OCI-LY7 (cell line): Measurements from ENCODE around the gene TMEM218. TPM values are rescaled to one million over a fixed set of nuclear protein-coding genes. Genes with fewer than 3 reads are reported as not detected.

ENCODE experiments used
- BruUV-seq: library from RNA; stranded (reverse); fragments of 400-500 nt; replicated peaks from 2 replicates; lab custom pipeline; 2021; lab: Mats Ljungman, UMichigan
- CTCF ChIA-PET: fragments of 300-600 bp; sonication (Branson Sonifier 250); formaldehyde crosslinking; loops from one replicate; lab custom pipeline; 2022; ENCODE audit warnings: antibody characterized with exemption; ENCODE audit not compliant: unreplicated experiment; lab: Charles Lee
- POLR2A ChIA-PET: fragments of 300-600 bp; sonication (Branson Sonifier 250); formaldehyde crosslinking; loops from one replicate; lab custom pipeline; 2022; ENCODE audit warnings: antibody characterized with exemption; lab: Charles Lee
- DNase-seq: peaks from one replicate; pipeline ENCODE4 v3.0.0-alpha.2; 2015; ENCODE audit warnings: low spot score
- H2AFZ ChIP-seq: fragments of 200-600 bp; sonication (generic), shearing (Covaris generic); 2 replicates; pipeline ENCODE4 v1.6.1; 2014; ENCODE audit warnings: mild to moderate bottlenecking, antibody characterized with exemption, low read length, moderate library complexity
- H3K27ac ChIP-seq: fragments of 200-600 bp; sonication (generic); 2 replicates; pipeline ENCODE4 v1.5.1; 2014; ENCODE audit warnings: mixed run types, low read depth, mild to moderate bottlenecking, moderate library complexity, low read length, inconsistent platforms; ENCODE audit not compliant: poor library complexity, severe bottlenecking
- H3K36me3 ChIP-seq: fragments of 200-600 bp; sonication (generic); 2 replicates; pipeline ENCODE4 v1.6.1; 2014; ENCODE audit warnings: mild to moderate bottlenecking, antibody characterized with exemption, low read length, moderate library complexity, mixed read lengths; ENCODE audit not compliant: insufficient read depth
- H3K4me1 ChIP-seq: fragments of 200-600 bp; sonication (generic); 2 replicates; pipeline ENCODE4 v1.5.1; 2014; ENCODE audit warnings: mild to moderate bottlenecking, low read length; ENCODE audit not compliant: insufficient read depth, poor library complexity, severe bottlenecking
- H3K4me2 ChIP-seq: fragments of 200-600 bp; sonication (generic); 2 replicates; pipeline ENCODE4 v1.6.1; 2014; ENCODE audit warnings: mild to moderate bottlenecking, low read length
- H3K4me3 ChIP-seq: fragments of 200-600 bp; sonication (generic); 2 replicates; pipeline ENCODE4 v1.5.1; 2014; ENCODE audit warnings: mild to moderate bottlenecking, low read depth, low read length; ENCODE audit not compliant: poor library complexity, severe bottlenecking
- H3K79me2 ChIP-seq: fragments of 200-600 bp; sonication (generic); 2 replicates; pipeline ENCODE4 v1.6.1; 2016; ENCODE audit warnings: low read depth, mild to moderate bottlenecking, low read length, moderate library complexity, mixed read lengths; ENCODE audit not compliant: insufficient read depth
- H3K9me2 ChIP-seq: fragments of 200-600 bp; sonication (generic); 2 replicates; pipeline ENCODE4 v1.6.1; 2016; ENCODE audit warnings: mild to moderate bottlenecking, low read length, mixed read lengths; ENCODE audit not compliant: insufficient read depth
- H3K9me3 ChIP-seq: fragments of 200-600 bp; sonication (generic); 2 replicates; pipeline ENCODE4 v1.6.1; 2014; ENCODE audit warnings: mild to moderate bottlenecking, mixed run types, low read length, mixed read lengths
- H4K20me1 ChIP-seq: fragments of 200-600 bp; sonication (generic); 2 replicates; pipeline ENCODE4 v1.6.1; 2014; ENCODE audit warnings: mild to moderate bottlenecking, antibody characterized with exemption, low read length, moderate library complexity, mixed read lengths; ENCODE audit not compliant: insufficient read depth
- CTCF ChIP-seq: fragments of 200-600 bp; sonication (generic); conservative IDR thresholded peaks from 2 replicates; pipeline ENCODE4 v1.5.1; 2014; ENCODE audit warnings: mild to moderate bottlenecking, antibody characterized with exemption, low read length, moderate library complexity, mixed read lengths
- EZH2phosphoT487 ChIP-seq: fragments of 200-600 bp; sonication (generic); IDR thresholded peaks from 2 replicates; pipeline ENCODE4 v1.6.1; 2018; ENCODE audit warnings: low read depth, borderline replicate concordance, mild to moderate bottlenecking, mixed run types, antibody characterized with exemption, low read length, moderate library complexity, mixed read lengths
- intact Hi-C: fragments of 100-400 bp; cut with micrococcal nuclease; formaldehyde crosslinking; loops from one replicate; pipeline ENCODE4 v1.10.0; 2022; ENCODE audit not compliant: unreplicated experiment
- total RNA-seq, 2 experiments: library from RNA; depleted of rRNA in 1 of 2; stranded (reverse); fragments of >200 nt in 1 of 2; shearing (Covaris generic) in 1 of 2; gene quantifications; 2 replicates each; pipeline ENCODE4 v1.2.3, GENCODE V29; 2014 to 2022

Gene TMEM218
- total RNA-seq, 2 experiments from 2014 or later: 24.4 to 28.1 TPM

DNA sequence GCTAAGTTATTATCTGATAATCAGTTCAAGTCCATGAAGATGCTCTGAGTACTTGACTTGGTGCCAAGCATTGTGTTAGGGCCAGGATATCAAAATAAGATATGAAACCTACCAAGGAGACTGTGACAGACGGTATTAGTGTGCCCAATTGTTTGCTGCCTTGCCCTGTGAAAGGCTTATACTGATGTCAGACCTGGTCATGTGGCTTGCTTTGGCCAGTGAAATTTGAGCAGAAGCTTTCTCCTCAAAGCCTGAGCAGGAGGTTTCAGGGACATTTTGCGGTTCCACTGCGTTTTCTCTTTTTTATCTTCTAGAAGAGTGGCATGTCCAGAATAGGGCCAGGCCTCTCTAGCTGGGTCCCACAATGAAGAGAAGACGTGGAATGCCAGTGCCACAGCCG, 37.3 kb upstream of the TMEM218 start:
- ChIA-PET CTCF (no interaction called here), POLR2A (no interaction called here)
- no peaks in the 10 kb centered on the region for H3K36me3 ChIP-seq
- no peaks in the 10 kb centered on the region for H3K9me3 ChIP-seq
- H4K20me1 ChIP-seq: no peaks in the 10 kb centered on the region
- TF ChIP-seq CTCF (no peak), EZH2phosphoT487 (no peak)
- no peaks in the 10 kb centered on the region for H3K9me2 ChIP-seq
- no peaks in the 10 kb centered on the region for H3K4me1 ChIP-seq
- H3K4me3 ChIP-seq: no peak overlapping the region
- no peak for DNase-seq
- intact Hi-C loops: no loop called here
- H3K79me2 ChIP-seq: no peaks in the 10 kb centered on the region
- no peak overlapping the region for H3K27ac ChIP-seq
- H3K4me2 ChIP-seq: no peak overlapping the region
- H2AFZ ChIP-seq: no peak overlapping the region
- no TSS peak for BruUV-seq

GRCh38 chr11:125148011-125148410, 36.6 kb upstream of the TMEM218 start:
- intact Hi-C loops: no loop called here
- Histone ChIP-seq H3K9me3 (no peaks in the 10 kb centered on the region), H3K4me3 (no peak overlapping the region), H3K79me2 (no peaks in the 10 kb centered on the region), H3K4me2 (no peak overlapping the region), H3K27ac (no peak overlapping the region), H2AFZ (no peak overlapping the region), H3K36me3 (no peaks in the 10 kb centered on the region), H4K20me1 (no peaks in the 10 kb centered on the region), H3K4me1 (no peaks in the 10 kb centered on the region), H3K9me2 (no peaks in the 10 kb centered on the region)
- no TSS peak for BruUV-seq
- ChIA-PET CTCF (interaction anchor here (0.7 kb wide), 1 partner anchor 9 kb away, joined by 3 read pairs; no protein-coding TSS in a partner anchor), POLR2A (interaction anchor here (0.5 to 1.1 kb wide), 2 partner anchors 37 to 56 kb away, joined by 3 to 6 read pairs; no protein-coding TSS in a partner anchor)
- TF ChIP-seq EZH2phosphoT487 (no peak), CTCF (no peak)
- no peak for DNase-seq

DNA sequence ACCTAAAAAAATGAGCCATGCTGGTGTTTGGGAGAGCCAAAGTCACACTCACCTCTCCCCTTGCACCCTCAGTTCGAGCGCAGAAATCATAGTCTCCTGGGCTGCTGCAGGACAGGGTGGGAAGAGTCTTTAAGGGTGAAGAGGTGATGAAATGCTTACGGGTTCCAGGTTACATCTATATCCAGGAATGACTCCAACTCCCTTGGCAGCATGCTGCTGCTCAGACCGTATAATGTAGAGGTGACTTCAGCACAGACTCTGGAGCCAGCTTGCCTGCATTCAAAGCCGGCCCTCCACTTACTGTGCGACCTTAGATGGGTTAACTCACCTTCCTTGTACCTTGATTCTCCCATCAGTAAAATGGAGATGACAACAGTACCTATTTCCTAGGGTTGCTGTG, 35.9 kb upstream of the TMEM218 start:
- POLR2A ChIA-PET: interaction anchor here (0.5 to 1.1 kb wide), 2 partner anchors 36 to 56 kb away, joined by 3 to 6 read pairs; no protein-coding TSS in a partner anchor
- Histone ChIP-seq H3K27ac (no peak overlapping the region), H3K4me2 (no peak overlapping the region), H4K20me1 (no peaks in the 10 kb centered on the region), H3K79me2 (no peaks in the 10 kb centered on the region), H2AFZ (no peak overlapping the region), H3K4me3 (no peak overlapping the region), H3K36me3 (no peaks in the 10 kb centered on the region), H3K9me3 (no peaks in the 10 kb centered on the region), H3K4me1 (no peaks in the 10 kb centered on the region), H3K9me2 (no peaks in the 10 kb centered on the region)
- intact Hi-C loops: no loop called here
- no TSS peak for BruUV-seq
- no peak for DNase-seq
- CTCF ChIA-PET: interaction anchor here (0.5 to 0.7 kb wide), 2 partner anchors 8 to 56 kb away, joined by 3 read pairs; no protein-coding TSS in a partner anchor
- TF ChIP-seq CTCF: no peak
- TF ChIP-seq EZH2phosphoT487: no peak
